Measurements from ENCODE around the gene CCDC186.

- TF ChIP-seq POLR2AphosphoS5 (IDR thresholded peaks at IDR 0.05; ENCODE audit: low read depth, low read length): no peak
- TF ChIP-seq POLR2A (IDR thresholded peaks at IDR 0.05; ENCODE audit: low read depth, low read length): no peak
- TF ChIP-seq SPI1 (IDR thresholded peaks at IDR 0.05; ENCODE audit: low read depth, low read length): no peak
- no peak for TF ChIP-seq TAF1 (IDR thresholded peaks at IDR 0.05; ENCODE audit: low read depth, low read length)
- no peak for TF ChIP-seq PAX5 (IDR thresholded peaks at IDR 0.05; ENCODE audit: insufficient read depth, low read length, severe bottlenecking)
- TF ChIP-seq POU2F2 (IDR thresholded peaks at IDR 0.05; ENCODE audit: low read depth, low read length): no peak
Measured at GRCh38 chr10:114115661-114116445, 58.1 kb downstream of the CCDC186 start.

All from GM12891 (cell line).